Amniotic stem cell (primary cell): ENCODE data around the gene SESTD1.

Experiments
- DNase-seq: peaks from one replicate; lab custom pipeline; 2025; lab: John Stamatoyannopoulos, UW

The SESTD1 gene

DNA sequence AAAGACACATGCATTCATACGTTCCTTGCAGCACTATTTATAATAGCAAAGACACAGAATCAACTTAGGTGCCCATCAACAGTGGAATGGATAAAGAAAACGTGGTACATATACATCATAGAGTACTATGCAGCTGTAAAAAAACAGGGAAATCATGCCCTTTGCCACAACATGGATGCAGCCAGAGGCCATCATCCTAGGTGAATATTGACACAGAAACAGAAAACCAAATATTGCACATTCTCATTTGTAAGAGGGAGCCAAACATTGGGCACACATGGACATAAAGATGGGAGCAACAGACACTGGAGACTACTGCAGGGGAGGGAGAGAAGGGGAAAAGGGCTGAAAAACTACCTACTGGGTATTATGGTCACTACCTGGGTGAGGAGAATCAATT lies 73.5 kb downstream of the SESTD1 start:
- no peak for DNase-seq

DNA sequence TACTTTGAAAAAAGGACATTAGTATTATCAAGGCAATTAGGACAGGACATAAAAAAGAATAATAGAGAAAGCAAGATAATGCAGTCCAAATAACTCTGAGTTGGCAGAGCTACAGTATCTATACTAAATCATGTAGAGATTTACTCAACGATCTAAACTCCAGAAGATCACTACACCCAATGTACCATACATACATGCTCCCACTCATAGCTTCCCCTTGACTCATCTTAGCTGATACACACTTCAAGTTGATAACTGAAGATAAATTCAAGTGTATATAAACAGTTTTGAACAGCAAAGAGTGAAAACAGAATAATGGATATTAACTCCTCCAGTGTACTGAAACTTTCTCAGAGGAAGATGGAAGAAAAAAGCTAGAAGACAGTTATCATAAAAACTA lies 78.5 kb downstream of the SESTD1 start:
- DNase-seq = no peak

DNA sequence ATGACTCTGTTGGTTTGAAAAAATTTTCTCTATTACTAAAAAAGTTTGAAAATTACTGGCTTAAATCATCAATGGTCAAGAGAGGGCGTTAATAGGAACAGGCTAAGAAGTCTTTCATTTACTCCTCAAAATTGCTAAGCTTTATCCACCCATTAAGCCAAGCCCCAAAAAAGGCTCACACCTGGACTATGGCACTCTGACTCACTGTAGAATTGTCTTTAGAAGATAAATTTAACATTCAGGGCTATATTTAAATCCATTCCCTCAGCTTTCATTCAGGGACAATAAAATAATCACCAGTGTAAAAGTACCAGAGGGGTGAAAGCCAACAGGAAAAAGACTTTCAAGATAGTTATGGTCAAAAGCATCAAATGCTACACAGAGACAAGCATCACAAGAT lies 80.0 kb downstream of the SESTD1 start:
- no peak for DNase-seq

DNA sequence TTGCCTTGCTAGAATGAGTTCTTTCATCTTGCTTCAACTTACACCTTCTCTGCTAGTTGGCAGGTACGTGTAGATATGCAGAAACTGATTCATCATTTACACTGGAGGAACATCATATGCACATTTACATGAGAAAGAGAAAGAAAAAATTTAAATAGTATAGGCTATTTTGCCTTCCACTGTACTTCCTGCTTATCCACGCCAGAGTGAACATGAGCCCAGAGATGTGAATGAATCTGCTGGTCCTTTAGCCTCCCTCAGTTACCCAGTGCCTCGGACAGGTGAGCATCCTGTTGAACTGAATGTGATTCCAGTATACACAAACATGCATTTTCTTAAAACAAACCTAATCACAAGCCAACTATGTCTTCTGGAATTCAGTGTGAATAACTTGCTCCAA lies 83.6 kb downstream of the SESTD1 start:
- no peak for DNase-seq

DNA sequence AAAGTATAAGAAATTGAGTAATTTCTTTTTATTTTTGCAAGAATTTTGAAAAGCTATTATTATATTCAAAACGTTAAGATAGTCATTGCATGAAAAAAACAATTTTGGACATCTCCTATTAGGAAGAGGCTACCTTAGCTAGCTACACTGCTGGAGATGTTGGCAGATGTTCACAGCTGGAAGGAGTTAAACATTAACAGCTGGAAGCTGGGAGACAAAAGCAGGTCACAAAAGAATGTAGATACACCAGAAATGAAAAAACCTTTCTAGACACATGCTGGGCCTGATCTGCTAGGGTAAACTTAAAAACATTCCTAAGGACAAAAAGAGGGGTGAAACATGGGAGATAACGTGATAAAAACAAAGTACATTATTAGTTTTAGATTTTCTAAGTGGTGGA lies 84.4 kb downstream of the SESTD1 start:
- no peak for DNase-seq

DNA sequence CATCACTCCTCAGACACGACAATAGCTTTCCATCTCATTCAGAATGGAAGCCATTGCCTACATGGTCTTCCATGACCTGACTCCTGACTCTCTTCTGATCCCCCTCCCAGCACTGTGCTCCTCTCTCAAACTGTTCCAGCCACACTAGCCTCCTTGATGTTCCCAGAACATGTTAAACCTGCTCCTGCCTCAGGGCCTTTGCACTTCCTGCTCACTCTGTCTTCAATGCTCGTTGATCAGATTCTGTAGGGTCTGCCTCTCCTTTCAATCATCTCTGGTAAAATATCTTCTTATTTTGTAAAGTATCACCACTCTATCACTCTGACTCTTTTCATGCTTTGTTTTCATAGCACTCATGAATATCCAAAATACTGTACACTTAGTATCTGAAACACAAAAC lies 84.9 kb downstream of the SESTD1 start:
- DNase-seq = no peak

DNA sequence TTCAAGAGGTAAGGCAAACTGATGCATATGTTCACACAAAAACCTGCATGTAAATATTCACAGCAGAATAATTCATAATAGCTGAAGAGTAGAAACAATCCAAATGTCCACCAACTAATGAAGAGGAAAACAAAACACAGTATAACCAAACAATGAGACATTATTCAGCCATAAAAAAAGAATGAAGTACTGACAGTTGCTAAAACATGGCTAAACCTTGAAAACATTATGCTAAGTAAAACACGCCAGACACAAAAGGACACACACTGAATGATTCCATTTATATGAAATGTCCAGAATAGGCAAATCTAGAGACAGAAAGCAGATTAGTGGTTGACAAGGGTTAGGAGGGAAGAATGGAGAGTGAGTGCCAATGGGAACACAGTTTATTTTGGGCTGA lies 86.9 kb downstream of the SESTD1 start:
- DNase-seq = no peak

DNA sequence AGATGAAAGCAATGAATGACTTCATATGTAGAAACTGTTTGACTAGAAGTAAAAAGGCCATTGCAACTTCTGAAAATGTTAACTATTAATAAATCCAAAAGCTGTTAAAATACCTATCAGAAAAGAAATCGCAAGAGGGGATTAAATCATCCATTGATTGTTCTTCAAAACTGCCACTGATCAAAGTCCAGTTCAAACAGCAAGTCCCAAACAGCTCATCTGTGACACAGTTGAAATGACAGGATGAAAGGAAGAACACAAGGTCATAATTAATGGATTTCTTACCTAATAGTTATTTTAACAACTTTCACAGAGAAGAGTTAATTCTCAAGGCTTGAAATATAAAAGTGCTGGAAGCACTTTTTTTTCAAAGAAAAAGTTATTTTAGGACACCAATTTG lies 90.4 kb downstream of the SESTD1 start:
- no peak for DNase-seq

DNA sequence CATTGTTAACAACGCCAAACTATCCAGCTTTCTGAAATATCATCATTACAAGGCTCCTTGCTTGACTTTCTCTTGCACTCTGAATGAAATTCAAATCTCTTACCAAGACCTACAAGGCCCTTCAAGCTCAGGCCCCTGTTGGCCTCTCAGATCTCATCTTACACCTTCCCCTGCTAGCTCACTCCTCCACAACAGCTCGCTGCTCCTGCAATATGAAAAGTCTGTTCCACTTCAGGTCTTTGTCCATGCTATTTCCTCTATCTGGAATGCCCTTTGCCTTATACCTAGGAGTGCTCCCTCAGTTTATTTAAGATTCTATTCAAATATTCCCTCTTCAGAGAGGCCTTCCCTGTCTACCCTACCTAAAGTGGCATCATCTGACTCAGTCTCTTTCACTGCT lies 91.7 kb downstream of the SESTD1 start:
- no peak for DNase-seq

DNA sequence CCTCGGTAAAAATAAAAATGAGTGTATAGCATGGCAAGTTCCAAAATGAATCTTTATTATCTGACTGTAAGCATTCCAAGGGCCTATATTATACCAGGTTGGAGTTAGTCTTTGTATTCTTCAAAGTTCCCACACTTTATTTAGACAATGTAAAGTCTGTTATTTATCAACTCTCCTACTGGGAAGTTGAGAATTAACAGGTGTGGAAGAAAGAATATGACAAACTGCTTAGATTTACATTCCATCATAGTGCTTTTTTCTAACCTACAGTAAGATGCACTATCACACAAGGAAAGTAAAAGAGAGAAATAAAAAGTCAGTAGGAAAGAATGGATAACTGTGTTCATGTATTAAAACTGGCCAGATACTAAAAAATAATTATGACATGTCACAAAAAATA lies 93.3 kb downstream of the SESTD1 start:
- no peak for DNase-seq

DNA sequence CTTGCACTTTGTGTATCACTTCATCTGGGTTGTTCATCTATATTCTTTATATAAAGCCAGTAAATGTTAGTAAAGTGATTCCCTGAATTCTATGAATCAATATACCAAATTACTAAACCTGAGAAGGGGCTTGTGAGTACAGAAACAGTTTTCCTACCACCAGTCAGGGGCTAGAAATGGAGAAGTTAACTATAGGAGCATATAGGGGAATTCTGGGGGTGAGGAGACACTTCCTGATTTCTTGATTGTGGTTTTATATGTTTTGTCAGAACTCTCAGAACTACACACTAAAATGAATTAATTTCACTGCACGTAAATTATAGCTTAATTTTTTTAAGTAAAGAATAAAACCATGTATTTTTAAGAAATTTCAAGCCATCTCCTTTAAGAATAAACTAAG lies 93.7 kb downstream of the SESTD1 start:
- no peak for DNase-seq

DNA sequence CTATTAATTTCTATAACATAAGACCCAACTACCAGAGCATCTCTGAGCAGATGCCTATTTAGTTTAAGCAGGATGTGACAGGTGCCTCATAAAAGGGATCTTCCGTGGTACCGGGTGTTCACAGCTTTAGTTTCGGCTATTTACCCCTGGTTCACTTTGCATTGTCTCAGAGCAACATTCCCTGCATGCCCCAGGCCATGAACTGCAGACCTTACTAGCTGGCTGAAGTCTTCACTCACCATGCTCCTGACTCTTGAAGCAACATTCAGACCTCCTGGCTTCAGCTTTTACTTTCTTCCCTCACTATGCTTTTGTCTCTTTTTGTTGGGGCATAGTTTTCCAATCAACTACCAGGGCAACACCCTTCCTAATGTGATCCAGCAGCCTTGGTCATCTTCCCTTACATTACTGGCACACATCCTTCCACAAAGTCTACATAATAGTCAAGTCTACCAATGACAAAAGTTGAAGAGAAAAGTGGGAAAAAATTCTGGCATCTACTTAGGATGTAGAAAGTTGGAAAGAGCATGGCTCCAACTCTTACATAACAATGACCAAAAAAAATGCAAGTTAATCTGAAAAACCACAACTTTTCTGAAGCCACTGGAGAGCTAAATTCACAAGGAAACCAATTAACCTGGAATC lies 99.2 kb downstream of the SESTD1 start:
- no peak for DNase-seq

DNA sequence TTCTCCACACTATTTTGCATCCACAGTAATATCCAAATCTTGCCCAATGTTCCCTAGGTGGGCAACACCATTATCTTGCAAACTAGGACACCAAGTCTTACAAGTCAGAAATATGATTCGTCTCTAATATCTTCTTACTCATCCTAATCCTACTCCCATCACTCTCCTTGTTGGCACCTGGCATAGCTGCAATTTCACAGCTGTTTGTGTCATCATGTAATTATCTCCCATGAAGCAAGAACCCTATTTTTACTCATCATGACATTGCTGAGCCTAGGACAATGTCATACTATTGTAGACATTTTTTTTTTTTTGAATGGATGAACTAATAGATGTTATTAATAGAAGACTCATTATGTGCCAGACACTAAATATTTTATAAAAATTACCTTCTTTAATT lies 123.4 kb downstream of the SESTD1 start:
- DNase-seq = no peak

DNA sequence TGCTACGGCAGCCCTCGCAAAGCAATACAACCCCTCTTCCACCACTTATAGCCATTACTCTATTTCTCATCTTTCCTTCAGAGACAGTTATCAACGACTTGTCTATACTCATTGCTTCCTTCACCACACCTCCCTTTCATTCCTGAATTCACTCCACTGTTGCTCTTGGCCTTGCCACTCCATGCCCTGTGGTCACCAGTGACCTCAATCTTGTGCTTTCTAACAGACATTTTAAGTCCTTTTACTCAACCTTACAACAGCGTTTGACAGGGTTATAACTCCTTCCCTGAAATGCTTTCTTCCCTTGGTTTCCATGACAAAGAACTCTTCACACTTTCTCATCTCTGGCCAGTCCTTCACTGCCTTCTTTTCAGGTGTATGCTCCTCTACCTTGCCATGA lies 124.1 kb downstream of the SESTD1 start:
- no peak for DNase-seq

DNA sequence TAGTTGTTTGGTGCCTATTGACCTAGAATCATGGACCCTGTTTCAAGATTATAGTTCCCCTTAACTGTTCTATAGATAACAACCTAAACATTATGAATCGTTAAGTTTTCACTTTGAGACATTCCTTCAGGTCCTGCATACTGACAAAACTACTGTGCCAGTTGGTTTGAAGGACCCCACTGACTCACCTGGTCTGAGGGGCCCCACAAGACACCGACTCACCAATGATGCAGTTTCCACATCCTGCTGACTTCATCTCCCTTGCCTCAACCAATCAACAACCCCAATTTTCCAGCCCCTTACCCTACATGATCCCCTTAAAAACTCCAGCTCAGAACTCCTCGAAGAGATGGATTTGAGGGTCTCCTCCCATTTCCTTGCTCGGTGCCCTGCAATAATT lies 125.1 kb downstream of the SESTD1 start:
- DNase-seq = no peak

DNA sequence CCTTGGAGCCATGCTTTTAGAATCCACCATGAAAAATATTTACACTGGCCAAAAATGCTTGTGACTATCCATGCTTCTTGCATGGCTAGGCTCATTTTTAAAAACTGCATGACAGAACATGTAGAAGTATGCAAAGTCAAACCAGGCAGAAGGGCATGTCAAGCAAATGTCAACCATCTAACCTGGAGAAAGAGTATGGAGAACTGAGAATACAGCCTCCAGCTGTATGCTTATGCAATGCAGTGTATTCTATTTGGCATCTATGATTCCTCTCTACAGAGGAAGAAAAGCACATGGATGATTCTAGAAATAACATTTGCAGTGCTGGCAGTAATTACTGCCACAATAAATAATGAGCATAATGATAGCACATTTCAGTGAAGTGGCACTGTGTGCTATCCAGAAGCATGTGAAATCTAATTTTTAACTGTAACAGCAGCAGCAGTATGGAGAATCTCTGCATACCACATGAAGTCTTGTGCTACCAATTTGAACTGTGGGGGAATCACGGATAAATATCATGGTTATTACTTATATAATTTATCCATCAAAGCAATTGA lies 127.4 kb downstream of the SESTD1 start:
- no peak for DNase-seq

DNA sequence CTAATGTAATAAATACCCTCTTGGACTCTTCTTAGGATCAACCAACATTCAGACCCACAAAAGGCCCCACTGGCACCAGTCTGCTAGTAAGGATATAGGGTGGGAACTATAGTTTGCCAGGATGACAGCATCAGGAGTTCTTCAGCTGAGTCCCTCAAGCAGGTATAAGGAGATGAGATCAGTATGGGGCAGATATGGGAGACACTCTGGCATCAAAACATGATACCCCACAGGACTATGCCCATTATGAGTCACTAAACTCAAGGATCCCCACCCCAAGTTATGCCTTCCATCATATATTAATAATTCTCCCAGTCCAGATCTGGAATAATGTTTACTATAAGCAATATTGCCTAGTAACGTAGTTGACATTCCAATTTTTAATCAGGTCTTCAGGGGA lies 131.6 kb downstream of the SESTD1 start:
- DNase-seq = no peak

DNA sequence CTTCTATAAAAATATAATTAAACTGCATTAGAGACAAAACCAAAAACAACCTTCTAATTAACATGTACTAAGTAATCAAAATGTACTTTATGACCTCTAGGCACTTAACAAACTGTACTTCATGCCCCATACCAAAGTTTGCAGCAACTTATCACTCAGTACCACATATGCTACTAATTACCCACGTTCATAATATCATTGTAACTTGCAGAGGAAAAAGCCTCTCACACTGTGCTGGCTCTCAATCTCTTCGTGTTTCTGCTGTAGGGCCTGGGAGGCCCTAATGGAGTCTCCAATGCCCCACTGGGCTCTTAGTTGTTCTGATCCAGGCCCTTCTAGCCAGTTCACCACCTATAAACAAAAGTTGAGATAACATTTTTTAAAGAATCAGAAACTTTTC lies 132.6 kb downstream of the SESTD1 start:
- no peak for DNase-seq

DNA sequence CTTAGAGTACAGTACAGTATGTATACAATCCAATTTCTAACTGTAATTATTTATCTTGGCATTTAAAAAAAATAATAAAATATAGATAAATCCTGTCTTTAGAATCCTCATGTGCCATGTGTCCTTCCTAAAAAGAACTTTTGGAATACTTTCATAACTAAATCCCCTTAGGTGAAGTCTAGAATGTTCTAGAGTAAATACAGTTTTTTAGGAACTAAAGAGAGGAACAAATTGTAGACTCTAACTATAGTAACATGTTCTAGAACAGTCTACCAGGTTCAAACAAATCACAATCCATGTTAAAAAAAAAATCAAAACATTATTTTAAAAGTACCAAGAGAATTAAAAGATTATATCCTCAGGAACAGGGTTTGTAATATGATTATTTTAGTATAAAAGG lies 134.1 kb downstream of the SESTD1 start:
- no peak for DNase-seq

DNA sequence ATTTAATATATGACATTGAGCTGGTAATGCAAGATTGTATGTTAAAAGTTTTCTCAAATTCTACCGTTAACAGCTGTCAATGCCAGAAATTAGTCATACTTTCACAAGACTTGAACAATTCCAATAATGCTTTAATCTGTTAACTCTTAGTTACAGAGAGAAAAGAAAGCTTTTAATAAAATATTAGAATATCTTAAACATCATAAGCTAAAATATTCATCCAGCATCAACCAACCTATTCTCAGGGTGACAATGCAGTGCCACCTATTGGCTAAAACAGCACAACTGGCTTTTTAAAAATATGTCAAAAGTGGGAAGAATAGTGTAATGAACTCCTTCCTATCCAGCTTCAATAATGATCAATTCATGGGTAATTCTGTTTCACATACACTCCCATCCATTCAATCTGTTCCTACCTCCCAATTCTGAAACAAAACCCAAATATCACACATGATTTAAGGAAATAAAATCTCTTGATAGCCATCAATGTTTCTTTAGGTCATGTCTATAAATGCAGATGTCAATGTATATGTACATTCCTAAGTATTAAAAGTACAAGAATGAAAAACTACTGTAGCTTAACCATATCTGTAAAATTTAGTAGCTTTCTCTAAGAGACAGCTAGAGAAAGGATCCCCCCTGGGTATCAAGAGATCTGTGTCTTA lies 134.9 kb downstream of the SESTD1 start:
- no peak for DNase-seq

DNA sequence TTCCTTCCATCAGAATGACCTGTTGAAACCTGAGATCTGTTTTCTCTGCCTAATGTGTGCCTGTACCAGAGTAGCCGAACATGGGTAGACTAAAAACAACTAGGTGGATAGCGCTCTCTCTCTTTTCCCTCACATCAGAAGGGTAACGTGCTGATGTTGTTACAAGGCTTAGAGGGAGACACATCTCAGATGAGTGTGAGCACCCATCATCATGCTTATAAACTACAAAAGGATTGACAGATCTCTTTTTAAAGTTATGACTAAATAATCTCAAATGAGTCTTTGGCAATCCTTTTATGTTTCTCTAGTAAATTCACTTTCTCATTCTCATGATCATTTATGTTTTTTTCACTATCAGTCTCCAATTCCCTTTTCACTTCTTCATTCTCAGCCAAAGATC lies 139.2 kb downstream of the SESTD1 start:
- no peak for DNase-seq

DNA sequence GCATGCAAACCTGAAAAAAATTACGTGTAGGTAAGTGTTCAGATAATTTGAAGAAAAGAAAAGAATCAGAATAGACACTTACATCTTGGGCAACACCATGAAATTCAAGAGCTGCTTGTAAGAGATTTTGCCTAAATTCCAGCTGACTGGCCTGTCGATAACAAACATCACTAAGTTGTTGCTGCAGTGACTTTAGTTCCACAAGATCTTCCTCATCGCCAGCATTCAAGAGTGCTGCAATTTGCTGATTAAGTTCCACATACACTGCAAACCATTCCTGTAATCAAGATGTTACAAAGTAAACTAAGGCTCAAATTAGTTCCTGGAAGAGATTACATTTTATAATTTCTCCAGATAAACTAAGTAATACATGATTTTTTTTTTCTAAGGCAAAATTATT lies 140.3 kb downstream of the SESTD1 start:
- no peak for DNase-seq

DNA sequence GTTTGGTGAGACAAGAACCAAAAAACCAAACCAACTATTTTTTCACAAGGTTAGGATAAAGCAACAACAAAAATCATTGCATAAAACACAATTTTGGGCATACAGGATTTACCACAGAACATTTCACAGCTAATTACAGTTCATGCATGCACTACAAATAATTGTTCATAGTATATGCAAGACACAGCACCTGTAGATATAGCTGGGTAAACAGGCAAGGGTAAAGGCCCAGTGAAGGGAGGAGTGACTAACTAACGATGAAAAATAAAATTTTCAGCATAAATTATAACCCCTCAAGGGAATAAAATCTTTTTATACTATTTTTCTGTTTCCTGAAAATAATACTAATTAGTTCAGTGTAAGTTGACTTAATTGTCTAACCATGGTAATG lies 141.4 kb downstream of the SESTD1 start:
- DNase-seq = no peak

DNA sequence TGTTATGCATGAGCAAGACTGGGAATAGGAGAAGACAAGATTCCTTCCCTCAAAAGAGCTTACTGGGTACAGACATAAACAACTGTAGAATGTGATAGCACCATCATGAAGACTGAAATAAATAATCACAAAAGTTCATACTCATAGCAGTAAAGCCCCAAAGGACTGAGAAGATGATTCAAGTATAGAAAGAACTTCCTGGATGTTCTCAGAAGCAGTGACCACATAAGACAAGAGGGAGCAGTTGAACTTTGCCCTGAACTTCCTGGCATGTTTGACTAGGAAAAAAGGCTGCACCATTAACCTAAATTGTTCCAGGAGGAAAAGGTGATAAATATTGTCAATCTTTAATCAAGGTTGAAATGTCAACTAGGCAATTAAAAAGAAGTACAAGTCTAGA lies 156.9 kb downstream of the SESTD1 start:
- no peak for DNase-seq
